ENCODE data around the gene PYGM. TPM values are rescaled to one million over a fixed set of nuclear protein-coding genes. Genes with fewer than 3 reads are reported as not detected.
A peak's percentile ranks its signal among the peaks of the same experiment; 100 is the strongest.

The PYGM gene
- total RNA-seq, 1 experiment from 2014 or later: 1.7 TPM

- H3K36me3 ChIP-seq (ENCODE audit: control insufficient read depth in 1 of 2, insufficient read depth in 2 of 2, low read length in 2 of 2): no peaks in the 10 kb centered on the region
- RAD21 ChIA-PET (ENCODE audit: low non-redundant PET in 1 of 2, low total read pairs in 2 of 2, uncharacterized antibody in 2 of 2, unreplicated experiment in 2 of 2): interaction anchor here in 1 of 2 experiments (0.6 kb wide), 1 partner anchor 19 kb away, joined by 3 read pairs; no protein-coding TSS in a partner anchor
- peaks cover 7 to 26% of the 10 kb centered on the region in 2 experiments; a peak in 3 of 4 replicates for H3K4me1 ChIP-seq (ENCODE audit: control insufficient read depth in 1 of 2, insufficient read depth in 2 of 2, low read length in 2 of 2)
- peak overlapping the region; percentile 44; the same call in 1 of the 2 replicates for H3K27ac ChIP-seq (ENCODE audit: low read depth, low read length)
- peak; percentile 47; the same call in 1 of the 2 replicates for TF ChIP-seq POLR2AphosphoS5 (IDR thresholded peaks at IDR 0.05; ENCODE audit: low read depth, low read length)
- peak; percentile 57 for TF ChIP-seq RAD21 (IDR thresholded peaks at IDR 0.05; ENCODE audit: low read depth)
- TF ChIP-seq CTCF (IDR thresholded peaks at IDR 0.05 in 2 of 3, conservative IDR thresholded peaks at IDR 0.05 in 1 of 3; ENCODE audit: borderline replicate concordance in 1 of 3, insufficient read depth in 1 of 3, low read depth in 2 of 3, low read length in 2 of 3): peak; percentile 48 to 89 (median 67); a peak in 5 of 6 replicates
- TF ChIP-seq TCF7L2 (IDR thresholded peaks at IDR 0.05; ENCODE audit: borderline replicate concordance, extremely low read depth, insufficient read depth, insufficient read length): no peak
- TF ChIP-seq POLR2A (IDR thresholded peaks at IDR 0.05; ENCODE audit: borderline replicate concordance, extremely low read depth, insufficient read depth, insufficient read length): peak; percentile 7
- no peaks in the 10 kb centered on the region for H3K9me2 ChIP-seq (ENCODE audit: insufficient read depth)
- intact Hi-C loops (cut with micrococcal nuclease): loop anchor here (5.0 kb wide), 1 partner anchor 191 kb away; no protein-coding TSS in a partner anchor
- no TSS peak for BruUV-seq (replicated peaks)
- no peaks in the 10 kb centered on the region for H3K27me3 ChIP-seq (ENCODE audit: insufficient read depth, low read length)
- peak overlapping the region; percentile 70 for H3K9ac ChIP-seq (ENCODE audit: low read length)
- H3K9me3 ChIP-seq (ENCODE audit: control insufficient read depth in 1 of 2, insufficient read depth in 1 of 2, low read depth in 1 of 2, low read length in 2 of 2): no peaks in the 10 kb centered on the region
- POLR2A ChIA-PET: no interaction called here
- H4K20me1 ChIP-seq (ENCODE audit: insufficient read depth): no peaks in the 10 kb centered on the region
- H3K4me3 ChIP-seq (replicated peaks in 1 of 2; ENCODE audit: low read depth in 1 of 2, low read length in 2 of 2): peak overlapping the region; percentile 63 to 83
- DNase-seq (ENCODE audit: low read depth, low spot score) (no peak), ATAC-seq (peak; percentile 77)
- peak overlapping the region; percentile 97 for H2AFZ ChIP-seq (ENCODE audit: low read depth, low read length, poor library complexity, severe bottlenecking)
- H3K79me2 ChIP-seq (ENCODE audit: insufficient read depth, low read length): no peaks in the 10 kb centered on the region
- peak overlapping the region; percentile 99 for H3K4me2 ChIP-seq (ENCODE audit: low read length)
- CTCF ChIA-PET: interaction anchor here (0.8 to 1.5 kb wide), 4 partner anchors 10 to 61 kb away, joined by 3 to 4 read pairs (median 4); no protein-coding TSS in a partner anchor
These were observed 16.7 kb downstream of the PYGM start for GRCh38 chr11:64742889-64743590.

Measured in HCT116 (cell line).